GM19468 (cell line): ENCODE measurements around the gene EEF1G.
"Not testable (repeated sequence)": the region's sequence is repeated elsewhere in the genome, so short reads cannot be mapped to it uniquely, and the experiment has no call there.

Experiments
- ATAC-seq: cut with Tn5 transposase; IDR thresholded peaks from one replicate; pipeline ENCODE4 v1.9.1; 2021; ENCODE audit warnings: mild to moderate bottlenecking, moderate library complexity, moderate number of reproducible peaks; ENCODE audit not compliant: unreplicated experiment; ENCODE audit errors: extremely low read depth

The EEF1G gene

DNA sequence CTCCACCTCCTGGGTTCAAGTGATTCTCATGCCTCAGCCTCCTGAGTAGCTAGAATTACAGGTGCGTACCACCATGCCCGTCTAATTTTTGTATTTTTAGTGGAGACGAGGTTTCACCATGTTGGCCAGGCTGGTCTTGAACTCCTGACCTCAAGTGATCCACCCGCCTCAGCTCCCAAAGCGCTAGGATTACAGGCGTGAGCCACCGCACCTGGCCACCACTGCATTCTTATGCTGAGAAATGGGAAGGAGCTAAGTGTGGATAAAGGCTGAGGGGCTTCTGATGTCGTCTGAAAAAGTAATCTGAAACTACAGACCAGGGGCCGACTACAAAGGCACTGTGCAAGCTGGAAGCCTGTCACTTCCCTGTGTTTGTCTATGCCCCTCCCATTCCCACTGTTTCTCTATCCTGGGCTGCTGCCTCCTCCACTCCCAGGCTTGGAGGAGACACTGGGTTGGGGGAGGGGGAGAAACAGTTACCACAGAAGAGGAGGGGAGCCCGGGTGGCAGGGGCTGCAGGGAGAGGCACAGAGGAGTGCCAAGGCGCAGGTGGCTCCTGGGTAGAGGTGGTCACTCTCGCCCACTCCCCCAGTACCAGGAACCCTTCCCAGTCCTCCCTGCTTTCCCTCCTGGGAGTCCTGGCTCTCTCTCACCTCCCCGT, 30.9 kb upstream of the EEF1G start:
- ATAC-seq, result no peak

DNA sequence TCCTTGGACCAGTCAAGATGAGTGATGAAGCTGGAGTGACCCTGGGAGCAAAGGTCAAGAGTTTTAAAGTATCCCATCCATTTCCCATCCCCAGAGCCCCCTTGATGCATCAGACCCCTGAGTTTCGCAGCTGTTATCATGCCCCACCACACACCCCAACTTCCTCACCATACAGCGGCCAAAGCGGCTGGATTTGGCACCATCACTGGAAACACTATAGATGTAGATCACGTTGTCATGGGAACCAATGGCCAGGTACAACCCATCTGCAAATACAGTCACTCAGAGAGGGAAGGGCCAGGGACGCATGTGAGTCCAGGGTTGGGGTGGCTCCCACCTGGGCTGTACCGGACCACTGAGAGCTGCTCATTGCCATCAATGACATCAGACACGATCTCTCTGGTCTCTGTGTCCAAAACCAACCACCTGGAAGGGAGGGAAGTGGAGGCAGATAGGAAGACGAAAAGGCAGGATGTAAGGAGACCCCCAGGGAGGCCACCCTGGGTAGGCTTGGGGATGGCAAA, 30.1 kb upstream of the EEF1G start:
- no peak for ATAC-seq

DNA sequence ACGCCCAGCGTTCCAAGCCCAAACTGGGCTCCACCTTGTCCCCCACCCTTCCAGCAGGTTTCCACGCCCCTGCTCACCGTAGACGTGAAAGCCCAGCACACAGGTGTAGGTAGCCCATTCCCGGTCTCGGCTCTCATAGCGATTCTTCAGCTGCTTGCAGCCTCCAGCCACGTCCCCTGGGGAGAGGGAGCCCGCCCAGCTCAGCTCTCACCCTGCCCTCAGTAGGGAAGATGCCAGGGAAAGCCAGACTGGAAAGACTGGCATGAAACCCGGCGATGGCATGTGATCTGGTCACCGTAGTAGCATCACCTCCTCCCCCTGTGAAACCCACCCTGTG, 29.3 kb upstream of the EEF1G start:
- ATAC-seq, result no peak

DNA sequence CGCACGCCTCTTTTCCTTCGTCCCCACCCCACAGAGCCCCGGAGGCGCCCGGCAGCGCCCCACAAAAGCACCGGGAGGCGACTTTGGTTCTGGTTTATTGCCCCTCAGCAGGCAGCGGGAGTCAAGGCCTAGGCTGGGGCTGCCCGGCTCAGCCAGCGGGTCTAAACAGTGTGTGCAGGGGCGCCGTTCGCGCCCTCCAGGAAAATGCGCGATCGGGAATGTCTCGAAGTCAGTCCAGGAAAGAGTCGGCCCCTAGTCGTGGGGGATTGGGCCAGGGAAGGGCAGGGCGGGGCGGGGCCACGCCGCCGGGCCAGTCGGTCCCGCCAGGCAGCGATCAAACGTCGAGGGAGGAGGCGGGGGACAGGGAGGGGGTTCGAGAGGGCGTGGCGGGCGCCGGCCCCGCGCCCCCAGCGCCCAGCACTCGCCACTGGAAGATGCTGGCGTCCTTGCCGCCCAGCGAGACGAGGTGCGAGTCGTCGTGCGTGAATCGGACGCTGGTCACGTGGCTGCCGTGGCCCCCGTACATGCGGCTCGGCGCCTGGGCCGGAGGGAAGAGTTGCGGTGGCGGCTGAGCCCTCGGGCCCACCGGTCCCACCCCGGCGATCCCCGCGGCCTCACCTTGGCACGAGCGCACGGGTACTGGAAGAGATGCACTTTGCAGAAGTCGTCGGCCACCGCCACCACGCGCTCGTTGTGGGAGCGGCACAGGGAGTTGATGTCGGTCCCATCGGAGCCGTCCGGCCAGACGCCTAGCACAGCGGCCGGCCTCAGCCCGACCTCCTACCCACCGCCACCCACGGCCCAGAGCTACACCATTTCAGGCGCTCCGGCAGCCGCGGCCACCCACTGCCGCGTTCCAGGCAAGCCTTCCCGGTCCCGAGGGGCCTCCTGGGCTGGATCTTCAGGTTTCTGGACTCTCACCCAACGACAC, 28.7 kb upstream of the EEF1G start:
- no peak for ATAC-seq

DNA sequence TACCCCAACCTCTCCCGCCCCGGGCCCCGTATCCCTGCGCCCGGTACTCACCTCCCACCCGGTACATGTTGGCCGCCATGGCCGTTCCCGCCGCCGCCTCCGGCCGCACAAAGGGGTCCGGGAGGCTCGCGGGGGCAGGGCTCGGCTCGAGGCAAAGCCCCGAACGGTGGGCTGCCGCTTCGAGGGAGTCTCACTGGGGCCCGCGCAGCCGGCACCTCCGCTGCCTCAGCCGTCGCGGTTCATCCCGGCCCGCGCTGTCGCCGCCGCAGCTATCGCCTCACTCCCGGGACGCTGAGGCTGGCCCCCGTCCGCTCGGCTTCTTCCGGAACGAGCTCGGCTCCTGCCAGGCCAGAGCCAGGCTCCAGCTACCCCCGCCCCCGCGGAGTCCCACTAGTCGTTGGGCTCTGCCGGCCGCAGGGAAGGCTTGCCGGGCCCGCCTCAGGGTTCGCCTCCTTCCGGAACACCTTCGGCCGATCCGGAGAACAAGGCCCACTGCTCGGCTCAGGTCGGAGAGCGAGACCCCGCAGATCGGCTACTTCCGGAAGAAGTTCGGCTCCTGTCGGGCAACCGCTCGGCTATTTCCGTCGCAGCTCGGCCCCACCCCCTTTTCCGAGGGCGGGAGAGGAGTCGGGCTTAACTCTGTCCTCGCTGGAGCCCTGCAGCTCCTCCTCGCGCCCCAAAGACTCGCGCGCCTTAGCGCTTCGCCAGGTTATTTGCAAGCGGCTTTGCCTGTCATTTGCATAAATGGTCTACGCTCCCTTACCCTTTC, 27.9 kb upstream of the EEF1G start, which contains the start of gene MTA2:
Gene MTA2, minus strand, starts transcription at position 494 of the 769 bp plus-strand sequence. Its CDS starts 415 bp downstream, at position 79.
- peak; percentile 51 for ATAC-seq

DNA sequence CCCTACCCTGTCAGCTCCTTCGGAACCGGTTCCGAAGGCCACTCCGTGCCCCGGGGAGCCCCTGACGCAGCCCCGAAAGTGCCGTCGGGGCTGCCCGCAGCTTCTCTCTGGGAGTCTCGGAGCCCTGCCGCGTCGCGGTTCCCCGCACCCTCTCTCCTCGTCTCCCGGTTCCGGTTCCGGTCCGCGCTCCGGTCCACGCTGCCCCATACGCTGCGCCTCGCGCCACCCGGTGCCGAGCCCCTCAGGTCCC, 27.4 kb upstream of the EEF1G start:
- no peak for ATAC-seq

DNA sequence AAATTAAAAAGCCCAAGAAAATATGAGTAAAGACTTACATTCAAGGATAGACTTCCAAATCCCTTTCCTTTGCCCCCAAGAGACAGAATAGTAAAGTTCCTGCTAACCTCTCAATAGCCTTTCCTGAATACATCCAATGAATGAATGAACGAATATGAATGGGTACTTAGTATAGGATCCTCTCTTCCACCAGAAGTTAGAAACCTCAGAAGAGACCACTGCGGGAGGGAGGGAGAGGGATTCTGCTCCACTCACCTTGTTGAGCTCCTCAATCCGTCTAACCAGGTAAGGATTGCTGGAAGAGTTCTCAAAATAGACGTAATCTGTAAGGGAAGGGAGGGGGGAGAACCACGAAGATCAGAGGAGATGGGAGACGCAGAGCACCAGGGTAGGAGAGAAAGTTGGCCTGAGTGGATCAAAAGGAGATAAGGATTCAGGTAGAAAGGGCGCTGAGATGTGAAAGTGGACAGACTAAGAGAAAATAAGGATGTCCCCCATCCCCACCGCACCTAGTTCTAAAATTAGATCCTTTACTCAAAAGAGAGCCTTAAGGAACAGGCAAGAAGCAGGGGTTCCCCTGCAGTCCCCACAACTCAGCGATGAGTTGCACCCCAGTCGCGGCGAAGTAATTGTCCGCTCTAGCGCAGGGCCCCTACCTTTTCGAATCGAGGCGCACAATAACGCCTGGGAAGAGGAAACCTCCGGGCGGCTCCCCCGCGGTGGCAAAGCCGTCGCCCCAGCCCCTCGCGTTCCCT, 26.9 kb upstream of the EEF1G start:
- ATAC-seq, result no peak

DNA sequence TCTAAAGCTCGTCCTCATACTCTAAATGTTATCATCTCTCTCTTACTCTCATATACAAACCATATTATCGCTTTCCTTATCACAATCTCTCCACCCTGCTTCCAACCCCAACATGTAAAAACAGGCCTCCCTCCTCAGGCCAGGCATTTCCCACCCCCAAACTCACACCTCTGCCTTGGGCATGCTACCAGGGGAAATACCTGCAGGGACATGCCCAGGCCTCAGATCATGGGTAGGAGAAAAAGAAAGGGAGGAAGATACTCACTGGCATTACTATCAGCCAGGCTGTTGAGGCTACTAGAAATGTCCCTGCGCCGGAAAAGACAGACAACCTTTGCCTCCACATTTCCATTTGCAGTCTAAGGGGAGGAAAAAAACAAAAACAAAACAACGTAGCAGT, 26.2 kb upstream of the EEF1G start:
- ATAC-seq, result no peak

DNA sequence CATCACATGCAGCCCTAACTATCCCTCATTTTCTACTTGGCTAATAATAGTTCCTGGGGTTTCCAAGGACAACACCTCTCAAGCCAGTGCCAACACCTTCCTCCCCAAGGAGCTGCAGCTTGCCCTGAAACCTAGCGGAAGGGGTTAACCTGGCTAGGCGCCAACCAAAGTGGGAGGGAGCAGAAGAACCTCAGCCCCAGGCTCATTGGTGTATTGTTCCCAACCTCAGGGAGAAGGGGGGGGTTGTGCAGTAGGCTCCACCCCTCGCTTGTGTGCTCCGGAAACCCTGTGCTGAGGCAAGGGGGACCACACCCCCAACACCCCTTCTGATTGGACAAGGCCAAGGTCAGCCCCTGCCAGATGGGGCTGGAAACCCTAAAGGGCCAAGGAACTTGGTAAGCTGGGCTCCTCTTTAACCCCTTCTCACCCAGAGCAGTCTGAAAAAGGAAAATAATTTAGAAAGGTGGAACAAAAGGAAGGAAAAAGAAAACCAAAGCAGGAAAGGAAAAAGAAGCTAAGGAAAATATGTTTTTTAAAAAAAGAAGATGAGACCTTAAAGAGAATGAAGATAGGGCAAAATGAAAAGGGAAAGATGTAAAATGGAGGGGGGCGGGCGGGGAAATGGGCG, 25.5 kb upstream of the EEF1G start:
- no peak for ATAC-seq

DNA sequence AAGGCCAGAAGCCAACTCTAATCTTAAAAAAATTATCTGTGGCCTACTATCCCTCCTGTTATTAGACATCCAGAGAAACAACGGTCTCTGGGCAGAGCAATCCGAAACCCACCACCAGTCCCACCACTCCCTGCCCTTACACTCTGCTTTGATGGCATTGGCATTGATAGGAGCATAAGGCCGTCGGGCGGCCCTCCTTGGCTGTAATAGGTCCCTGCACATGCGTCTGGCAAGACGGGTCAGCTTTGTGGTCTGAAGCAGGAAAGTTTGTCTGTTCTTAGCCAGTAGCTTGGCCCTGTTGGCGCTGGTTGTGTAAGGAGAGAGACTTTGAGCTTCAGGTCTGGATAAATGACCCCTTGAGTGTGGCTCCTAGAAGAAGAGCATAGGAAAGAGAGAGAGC, 21.4 kb upstream of the EEF1G start:
- no peak for ATAC-seq

DNA sequence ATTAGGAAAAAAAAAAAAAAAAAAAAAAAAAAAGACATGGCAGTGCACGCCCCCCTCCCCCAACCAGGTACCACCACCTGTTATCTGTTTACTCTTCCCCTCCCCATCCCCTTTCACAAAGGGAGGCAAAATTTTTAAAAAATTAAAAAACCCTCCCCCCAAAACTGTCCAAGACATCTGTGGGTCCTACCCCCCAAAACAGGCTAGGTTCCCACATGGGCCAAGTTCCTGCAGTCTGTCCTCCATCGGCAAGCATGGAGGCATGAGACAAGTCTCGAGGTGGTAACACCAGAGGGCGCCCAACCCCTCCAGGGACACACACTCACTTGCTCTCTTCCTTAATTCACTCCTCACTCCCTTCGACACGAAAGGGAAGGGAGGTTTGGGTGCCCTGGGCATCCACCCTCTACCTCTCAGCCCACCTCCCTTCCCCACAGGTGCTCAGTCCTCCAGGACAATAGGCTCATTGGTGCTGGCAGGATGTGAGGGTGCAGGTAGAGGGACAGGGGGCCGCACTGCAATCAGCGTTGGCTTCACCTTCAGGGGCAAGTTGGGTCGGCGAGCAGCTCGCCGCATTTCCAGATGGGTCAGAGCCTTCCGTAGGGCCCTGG, 19.8 kb upstream of the EEF1G start:
- no peak for ATAC-seq

DNA sequence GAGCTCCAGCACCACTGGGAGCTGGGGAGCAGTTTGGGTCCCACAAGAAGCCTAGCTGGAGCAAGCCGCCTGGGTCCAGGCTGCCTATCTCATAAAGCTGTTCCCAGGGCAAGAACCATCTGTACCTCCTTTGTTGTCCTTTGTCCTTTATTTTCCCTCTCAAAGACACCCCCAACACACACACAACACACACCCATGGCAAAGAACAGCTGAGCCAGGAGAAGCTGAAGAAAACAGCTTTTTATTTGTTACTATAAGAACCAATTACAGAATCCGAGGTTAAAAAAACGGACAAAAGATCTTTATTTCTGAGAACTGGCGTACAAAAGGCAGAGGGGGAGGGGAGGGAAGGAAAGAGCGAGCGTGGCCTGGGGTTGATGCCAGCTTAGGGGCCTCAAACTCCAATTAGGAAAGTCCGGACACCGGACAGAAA, 19.3 kb upstream of the EEF1G start:
- no peak for ATAC-seq

DNA sequence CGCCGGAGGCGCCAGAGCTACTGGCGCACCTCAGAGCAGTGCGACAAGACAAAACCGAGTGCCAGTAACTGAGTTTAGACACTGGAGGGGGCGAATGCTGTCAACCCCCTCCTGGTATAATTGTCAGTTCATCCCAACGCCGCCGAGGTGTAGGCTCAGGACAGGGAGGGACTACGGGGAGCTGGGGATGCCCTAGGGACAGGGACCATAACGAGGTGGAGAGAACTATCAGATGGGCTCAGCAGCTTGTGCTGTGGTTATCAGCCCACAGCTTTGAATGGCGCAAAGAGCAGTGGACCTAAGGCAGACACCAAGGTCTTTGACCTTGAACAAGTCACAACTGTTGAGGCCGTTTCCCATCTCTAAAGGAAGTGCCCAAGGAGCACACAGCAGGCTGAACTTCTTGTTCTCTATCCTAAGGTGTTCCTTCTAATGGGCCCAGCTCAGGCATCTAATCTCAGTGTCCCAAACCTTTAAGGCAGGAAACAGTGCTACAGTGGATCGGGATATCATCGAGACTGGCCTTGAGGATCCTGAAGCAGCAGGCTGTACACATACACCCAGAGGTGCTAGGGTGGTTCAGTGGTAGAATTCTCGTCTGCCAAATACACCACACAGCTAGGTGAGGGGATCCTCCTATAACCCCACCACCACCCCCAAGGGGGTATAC, 18.6 kb upstream of the EEF1G start:
- no peak for ATAC-seq

DNA sequence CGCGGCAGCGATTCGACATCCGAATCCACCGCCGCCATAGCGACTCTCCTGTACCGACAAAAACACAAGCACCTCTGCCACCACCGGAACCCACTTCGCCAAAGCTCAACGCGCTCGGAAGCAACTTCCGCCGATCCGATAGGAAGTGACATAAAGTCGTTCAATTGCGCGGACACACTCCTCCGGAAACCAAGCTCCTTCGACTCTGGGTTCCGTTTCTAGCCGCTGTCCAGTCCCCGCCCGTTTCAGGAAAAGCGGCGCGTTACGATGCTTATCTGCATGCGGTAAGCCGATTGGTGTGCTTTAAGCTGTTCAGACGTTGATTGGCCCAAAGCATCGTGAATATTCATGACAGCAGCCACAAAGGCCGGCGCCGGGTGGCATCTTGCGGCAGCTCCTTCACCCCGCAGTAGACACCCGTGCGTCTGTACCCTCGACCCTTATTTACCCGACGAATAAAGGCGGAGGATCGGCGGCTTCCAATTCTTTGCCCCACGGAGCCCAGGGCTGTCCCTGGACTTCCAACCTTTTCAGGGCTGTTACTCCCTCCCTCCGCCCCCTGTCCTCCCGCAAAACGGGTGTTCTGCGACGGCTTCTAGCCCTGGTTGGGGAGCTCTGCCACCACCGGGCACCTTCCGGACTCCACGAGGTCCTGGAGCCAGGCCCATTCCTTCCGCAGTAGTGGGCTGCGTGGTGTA, 17.9 kb upstream of the EEF1G start, which contains the start of gene TUT1:
Gene TUT1, minus strand, starts transcription at position 76 of the 698 bp plus-strand sequence. Its CDS starts 38 bp downstream, at position 38.
- ATAC-seq, result peak; percentile 83

DNA sequence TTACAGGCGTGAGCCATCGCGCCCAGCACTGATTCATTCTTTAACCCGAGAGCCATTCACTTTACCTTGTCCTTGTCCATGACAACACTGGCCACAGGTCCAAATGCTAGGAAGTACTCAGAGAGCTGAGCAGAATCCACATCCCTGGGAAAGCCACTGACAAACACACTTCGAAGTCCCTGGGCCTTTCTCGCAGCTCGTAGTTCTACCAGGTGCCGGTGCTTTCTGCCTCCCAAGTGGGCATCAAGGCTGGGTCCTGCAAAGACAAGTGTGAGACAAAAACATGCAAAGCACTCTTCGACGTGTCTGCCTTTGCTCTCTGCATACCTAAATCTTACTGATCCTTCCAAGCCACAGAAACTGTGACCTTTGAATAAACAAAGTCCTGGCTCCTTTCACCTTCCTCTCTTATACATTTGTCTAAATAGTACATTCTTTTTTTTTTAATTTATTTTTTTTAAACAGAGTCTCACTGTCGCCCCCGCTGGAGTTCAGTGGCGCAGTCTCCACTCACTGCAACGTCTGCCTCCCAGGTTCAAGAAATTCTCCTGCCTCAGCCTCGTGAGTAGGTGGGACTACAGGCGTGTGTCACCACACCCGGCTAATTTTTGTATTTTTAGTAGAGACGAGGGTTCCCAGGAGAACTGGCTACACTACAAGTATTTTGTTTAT, 15.4 kb upstream of the EEF1G start:
- no peak for ATAC-seq

DNA sequence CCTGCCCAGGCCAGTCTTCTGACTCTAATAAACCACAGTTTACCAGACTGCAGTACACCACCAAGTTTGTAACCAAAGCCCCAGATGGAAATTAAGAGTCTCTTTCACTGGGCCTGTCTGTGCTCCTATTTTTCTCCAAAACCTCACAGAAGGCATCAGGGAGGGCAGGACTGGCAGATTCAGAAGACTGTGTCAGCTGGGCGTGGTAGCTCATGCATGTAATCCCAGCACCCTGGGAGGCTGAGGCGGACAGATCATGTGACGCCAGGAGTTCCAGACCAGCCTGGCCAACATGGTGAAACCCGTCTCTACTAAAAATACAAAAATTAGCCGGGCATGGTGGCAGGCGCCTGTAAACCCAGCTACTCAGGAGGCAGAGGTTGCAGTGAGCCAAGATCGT, 11.7 kb upstream of the EEF1G start:
- ATAC-seq, result not testable (repeated sequence)

DNA sequence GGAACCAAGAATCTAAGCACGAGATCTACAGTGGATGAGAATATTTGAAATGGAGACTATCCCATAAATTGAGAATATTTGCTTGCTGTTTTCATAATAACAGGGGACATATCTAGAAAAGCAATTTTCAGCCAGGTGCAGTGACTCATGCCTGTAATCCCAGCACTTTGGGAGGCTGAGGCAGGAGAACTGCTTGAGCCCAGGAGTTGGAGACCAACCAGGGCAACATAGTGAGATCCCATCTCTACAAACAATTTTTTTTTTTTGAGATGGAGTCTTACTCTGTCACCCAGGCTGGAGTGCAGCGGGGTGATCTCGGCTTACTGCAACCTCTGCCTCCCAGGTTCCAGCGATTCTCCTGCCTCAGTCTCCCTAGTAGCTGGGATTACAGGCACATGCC, 8.0 kb upstream of the EEF1G start:
- not testable (repeated sequence) for ATAC-seq
